Cardiac muscle cell (in vitro differentiated cells and primary cell): ENCODE results near the gene IRAK4. TPM values are rescaled to one million over a fixed set of nuclear protein-coding genes. Genes with fewer than 3 reads are reported as not detected.

Experiments used
- DNase-seq, 2 donors: peaks; one replicate each; pipeline versions ENCODE4 v3.0.0 to v3.0.0-alpha.2; 2010 to 2017; ENCODE audit warnings: low read depth in 1 of 2, low spot score in 1 of 2
- H3K27ac ChIP-seq: fragments of 200-600 bp; sonication (generic); 2 replicates; pipeline ENCODE4 v1.5.1; 2016
- H3K27me3 ChIP-seq: fragments of 200-600 bp; sonication (generic); 2 replicates; pipeline ENCODE4 v1.6.0; 2016; ENCODE audit warnings: control low read depth
- H3K36me3 ChIP-seq: fragments of 200-600 bp; sonication (generic); 2 replicates; pipeline ENCODE4 v1.5.1; 2016; ENCODE audit warnings: control low read depth
- H3K4me1 ChIP-seq: fragments of 200-600 bp; sonication (generic); 2 replicates; pipeline ENCODE4 v1.8.1; 2017; ENCODE audit warnings: low read depth, mild to moderate bottlenecking, mixed run types
- H3K4me3 ChIP-seq: fragments of 200-600 bp; sonication (generic); 2 replicates; pipeline ENCODE4 v1.5.1; 2016; ENCODE audit warnings: mild to moderate bottlenecking
- H3K9me3 ChIP-seq: fragments of 200-600 bp; sonication (generic); 2 replicates; pipeline ENCODE4 v1.5.1; 2017; ENCODE audit warnings: low read depth, mild to moderate bottlenecking, control low read depth
- CTCF ChIP-seq: IDR thresholded peaks from 2 replicates; pipeline ENCODE4 v1.5.1; 2012; ENCODE audit warnings: low read depth, mild to moderate bottlenecking, low read length
- polyA plus RNA-seq: library from polyadenylated mRNA; unstranded; fragments of >200 nt; fragmentation: Nextera tagmentation; extraction: Ambion mirVana; gene quantifications from 2 replicates; pipeline ENCODE4 v1.2.1, GENCODE V29; 2016
- total RNA-seq: library from RNA; depleted of rRNA; stranded (reverse); fragments of >200 nt; gene quantifications from 2 replicates; pipeline ENCODE4 v1.2.3, GENCODE V29; 2016

The IRAK4 gene
- total and polyA plus RNA-seq, 2 experiments from 2014 or later, result not detected

GRCh38 chr12:43824207-43824775 lies 65.5 kb downstream of the IRAK4 start:
- H3K4me3 ChIP-seq, result no peak overlapping the region
- no peak for DNase-seq
- H3K27ac ChIP-seq, result no peak overlapping the region
- no peaks in the 10 kb centered on the region for H3K4me1 ChIP-seq
- H3K36me3 ChIP-seq, result no peaks in the 10 kb centered on the region
- no peak for TF ChIP-seq CTCF
- H3K9me3 ChIP-seq, result no peaks in the 10 kb centered on the region
- no peaks in the 10 kb centered on the region for H3K27me3 ChIP-seq

- Histone ChIP-seq H3K4me3 (no peak overlapping the region), H3K36me3 (no peaks in the 10 kb centered on the region), H3K9me3 (no peaks in the 10 kb centered on the region), H3K4me1 (no peaks in the 10 kb centered on the region), H3K27me3 (no peaks in the 10 kb centered on the region), H3K27ac (no peak overlapping the region)
- no peak for DNase-seq
- no peak for TF ChIP-seq CTCF
Measured at GRCh38 chr12:43826681-43827080, 67.9 kb downstream of the IRAK4 start.

- H3K9me3 ChIP-seq, result no peaks in the 10 kb centered on the region
- no peak overlapping the region for H3K27ac ChIP-seq
- no peaks in the 10 kb centered on the region for H3K36me3 ChIP-seq
- no peak for TF ChIP-seq CTCF
- peak in 1 of 2 donors; percentile 34 for DNase-seq
- no peaks in the 10 kb centered on the region for H3K27me3 ChIP-seq
- no peaks in the 10 kb centered on the region for H3K4me1 ChIP-seq
- no peak overlapping the region for H3K4me3 ChIP-seq
Measured at GRCh38 chr12:43827093-43827492, 68.3 kb downstream of the IRAK4 start.

- DNase-seq, result no peak
- Histone ChIP-seq H3K4me1 (no peaks in the 10 kb centered on the region), H3K27me3 (peaks cover 21% of the 10 kb centered on the region), H3K4me3 (no peak overlapping the region), H3K36me3 (no peaks in the 10 kb centered on the region), H3K9me3 (no peaks in the 10 kb centered on the region), H3K27ac (no peak overlapping the region)
- no peak for TF ChIP-seq CTCF
Measured at GRCh38 chr12:43832463-43833168, 73.9 kb downstream of the IRAK4 start.

- TF ChIP-seq CTCF, result no peak
- Histone ChIP-seq H3K36me3 (no peaks in the 10 kb centered on the region), H3K27me3 (peaks cover 25% of the 10 kb centered on the region), H3K4me1 (no peaks in the 10 kb centered on the region), H3K4me3 (peak overlapping the region; percentile 72), H3K9me3 (no peaks in the 10 kb centered on the region), H3K27ac (no peak overlapping the region)
- no peak for DNase-seq
Measured at GRCh38 chr12:43835264-43835655, 76.5 kb downstream of the IRAK4 start.
